GM19193 (cell line): Measurements from ENCODE around the gene LHPP.

Experiments
- POLR2A ChIP-seq: IDR thresholded peaks from 4 replicates; pipeline ENCODE4 v1.6.1; 2011; ENCODE audit not compliant: insufficient read depth, insufficient read length; ENCODE audit errors: extremely low read depth

Gene LHPP

GRCh38 chr10:124538706-124539105 is 77.1 kb downstream of the LHPP start:
- TF ChIP-seq POLR2A, result no peak

GRCh38 chr10:124539935-124540641 is 78.5 kb downstream of the LHPP start:
- TF ChIP-seq POLR2A, result no peak

GRCh38 chr10:124541076-124541903 is 79.7 kb downstream of the LHPP start:
- no peak for TF ChIP-seq POLR2A

- TF ChIP-seq POLR2A, result no peak
Observed at GRCh38 chr10:124542336-124542735, 80.7 kb downstream of the LHPP start.

- no peak for TF ChIP-seq POLR2A
Observed at GRCh38 chr10:124543146-124543545, 81.5 kb downstream of the LHPP start.

- no peak for TF ChIP-seq POLR2A
Observed at GRCh38 chr10:124543971-124544370, 82.3 kb downstream of the LHPP start.

GRCh38 chr10:124544711-124545110 is 83.1 kb downstream of the LHPP start:
- no peak for TF ChIP-seq POLR2A

GRCh38 chr10:124545351-124546054 is 83.9 kb downstream of the LHPP start:
- no peak for TF ChIP-seq POLR2A

GRCh38 chr10:124546055-124546369 is 84.4 kb downstream of the LHPP start:
- TF ChIP-seq POLR2A, result no peak

GRCh38 chr10:124546957-124547646 is 85.5 kb downstream of the LHPP start:
- no peak for TF ChIP-seq POLR2A

- TF ChIP-seq POLR2A, result no peak
Observed at GRCh38 chr10:124547647-124548168, 86.1 kb downstream of the LHPP start.

GRCh38 chr10:124550293-124551034 is 88.8 kb downstream of the LHPP start:
- no peak for TF ChIP-seq POLR2A

GRCh38 chr10:124551097-124551496 is 89.5 kb downstream of the LHPP start:
- TF ChIP-seq POLR2A, result no peak

- TF ChIP-seq POLR2A, result no peak
Observed at GRCh38 chr10:124551755-124552154, 90.1 kb downstream of the LHPP start.
